GM21367 (cell line): Measurements from ENCODE around the gene ARHGEF9.

Experiments used
- ATAC-seq: cut with Tn5 transposase; IDR thresholded peaks from one replicate; pipeline ENCODE4 v1.9.1; 2021; ENCODE audit not compliant: unreplicated experiment

ARHGEF9 gene

GRCh38 chrX:63747331-63747730 lies 37.7 kb downstream of the ARHGEF9 start:
- ATAC-seq: no peak

- ATAC-seq: no peak
These were observed 38.3 kb downstream of the ARHGEF9 start for GRCh38 chrX:63746715-63747114.

- ATAC-seq: peak; percentile 87
These were observed 38.7 kb downstream of the ARHGEF9 start for GRCh38 chrX:63746278-63746677.

GRCh38 chrX:63744850-63745394 lies 40.1 kb downstream of the ARHGEF9 start:
- no peak for ATAC-seq

GRCh38 chrX:63743596-63743995 lies 41.4 kb downstream of the ARHGEF9 start:
- ATAC-seq: no peak

GRCh38 chrX:63740382-63740781 lies 44.6 kb downstream of the ARHGEF9 start:
- ATAC-seq: peak; percentile 69

GRCh38 chrX:63739885-63740284 lies 45.1 kb downstream of the ARHGEF9 start:
- no peak for ATAC-seq

- ATAC-seq: no peak
These were observed 46.3 kb downstream of the ARHGEF9 start for GRCh38 chrX:63738696-63739095.

GRCh38 chrX:63737131-63737921 lies 47.7 kb downstream of the ARHGEF9 start:
- no peak for ATAC-seq

GRCh38 chrX:63735882-63736281 lies 49.1 kb downstream of the ARHGEF9 start:
- ATAC-seq: no peak

GRCh38 chrX:63720293-63720692 lies 64.7 kb downstream of the ARHGEF9 start:
- no peak for ATAC-seq

GRCh38 chrX:63719633-63720032 lies 65.4 kb downstream of the ARHGEF9 start:
- no peak for ATAC-seq

- ATAC-seq: peak; percentile 83
These were observed 66.9 kb downstream of the ARHGEF9 start for GRCh38 chrX:63718010-63718694.

GRCh38 chrX:63713526-63713925 lies 71.5 kb downstream of the ARHGEF9 start:
- ATAC-seq: no peak

- ATAC-seq: no peak
These were observed 76.2 kb downstream of the ARHGEF9 start for GRCh38 chrX:63708801-63709200.

GRCh38 chrX:63702556-63702955 lies 82.5 kb downstream of the ARHGEF9 start:
- no peak for ATAC-seq

GRCh38 chrX:63686878-63687714 lies 97.9 kb downstream of the ARHGEF9 start:
- no peak for ATAC-seq

GRCh38 chrX:63680423-63680822 lies 104.6 kb downstream of the ARHGEF9 start:
- ATAC-seq: no peak

- ATAC-seq: no peak
These were observed 105.6 kb downstream of the ARHGEF9 start for GRCh38 chrX:63679432-63679831.

GRCh38 chrX:63675716-63676115 lies 109.3 kb downstream of the ARHGEF9 start:
- ATAC-seq: no peak

- no peak for ATAC-seq
These were observed 111.1 kb downstream of the ARHGEF9 start for GRCh38 chrX:63673896-63674295.
